Hepatocyte (in vitro differentiated cells): Measurements from ENCODE around the gene RAB21. TPM values are rescaled to one million over a fixed set of nuclear protein-coding genes. Genes with fewer than 3 reads are reported as not detected.

Experiments used
- DNase-seq: peaks from one replicate; pipeline ENCODE4 v3.0.0-alpha.2; 2016; ENCODE audit warnings: low spot score
- H2AFZ ChIP-seq: fragments of 200-600 bp; sonication (generic); 2 replicates; pipeline ENCODE4 v1.6.0; 2016; ENCODE audit warnings: antibody characterized with exemption, mild to moderate bottlenecking
- H3K27ac ChIP-seq: fragments of 200-600 bp; sonication (generic); 2 replicates; pipeline ENCODE4 v1.5.1; 2016; ENCODE audit warnings: mild to moderate bottlenecking
- H3K27me3 ChIP-seq: fragments of 200-600 bp; sonication (generic); 2 replicates; pipeline ENCODE4 v1.6.1; 2016
- H3K36me3 ChIP-seq: fragments of 200-600 bp; sonication (generic); replicated peaks from 2 replicates; pipeline ENCODE4 v1.5.1; 2016; ENCODE audit warnings: low read depth; ENCODE audit not compliant: insufficient read depth
- H3K4me1 ChIP-seq: fragments of 200-600 bp; sonication (generic); 2 replicates; pipeline ENCODE4 v1.5.1; 2016; ENCODE audit warnings: mild to moderate bottlenecking, moderate library complexity; ENCODE audit not compliant: insufficient read depth
- H3K4me2 ChIP-seq: fragments of 200-600 bp; sonication (generic); 2 replicates; pipeline ENCODE4 v1.6.0; 2016
- H3K4me3 ChIP-seq: fragments of 200-600 bp; sonication (generic); 2 replicates; pipeline ENCODE4 v1.5.1; 2016; ENCODE audit warnings: mild to moderate bottlenecking
- H3K79me2 ChIP-seq: fragments of 200-600 bp; sonication (generic); 2 replicates; pipeline ENCODE4 v1.6.0; 2017; ENCODE audit warnings: mild to moderate bottlenecking
- H3K9me2 ChIP-seq: fragments of 200-600 bp; sonication (generic); replicated peaks from 2 replicates; pipeline ENCODE4 v1.6.0; 2017; ENCODE audit warnings: mild to moderate bottlenecking; ENCODE audit not compliant: insufficient read depth
- H3K9me3 ChIP-seq: fragments of 200-600 bp; sonication (generic); 2 replicates; pipeline ENCODE4 v1.5.1; 2016; ENCODE audit warnings: low read depth, mild to moderate bottlenecking
- H4K20me1 ChIP-seq: fragments of 200-600 bp; sonication (generic); 2 replicates; pipeline ENCODE4 v1.6.0; 2016; ENCODE audit warnings: mild to moderate bottlenecking; ENCODE audit not compliant: insufficient read depth, poor library complexity, severe bottlenecking
- CTCF ChIP-seq: fragments of 200-600 bp; sonication (generic); IDR thresholded peaks from 2 replicates; pipeline ENCODE4 v1.5.1; 2016; ENCODE audit warnings: antibody characterized with exemption, mild to moderate bottlenecking; ENCODE audit not compliant: poor library complexity
- EZH2 ChIP-seq: fragments of 200-600 bp; sonication (generic); IDR thresholded peaks from 2 replicates; pipeline ENCODE4 v1.6.1; 2016; ENCODE audit warnings: antibody characterized with exemption, mild to moderate bottlenecking, borderline replicate concordance
- EZH2phosphoT487 ChIP-seq: fragments of 200-600 bp; sonication (generic); IDR thresholded peaks from one replicate; pipeline ENCODE4 v1.6.1; 2018; ENCODE audit warnings: antibody characterized with exemption, mild to moderate bottlenecking, low read depth, moderate library complexity; ENCODE audit not compliant: unreplicated experiment, severe bottlenecking
- WGBS: methylation state at CpG from one replicate; pipeline ENCODE4 v1.1.6; 2016; ENCODE audit warnings: low lambda C conversion rate; ENCODE audit errors: missing lambda C conversion rate; 5-methylcytosine and 5-hydroxymethylcytosine counted together
- polyA plus RNA-seq: library from polyadenylated mRNA; unstranded; fragments of >200 nt; fragmentation: Nextera tagmentation; extraction: Ambion mirVana; gene quantifications from 2 replicates; pipeline ENCODE4 v1.2.1, GENCODE V29; 2016
- total RNA-seq: library from RNA; depleted of rRNA; stranded (reverse); fragments of >200 nt; gene quantifications from 2 replicates; pipeline ENCODE4 v1.2.3, GENCODE V29; 2014

RAB21 gene
- total and polyA plus RNA-seq, 2 experiments from 2014 or later, result 39.2 to 65.0 TPM

- DNase-seq, result no peak
- H4K20me1 ChIP-seq, result no peaks in the 10 kb centered on the region
These were observed 32.9 kb downstream of the RAB21 start for GRCh38 chr12:71787580-71787979.

GRCh38 chr12:71790331-71790730, 35.7 kb downstream of the RAB21 start:
- no peak for DNase-seq
- no peaks in the 10 kb centered on the region for H3K27me3 ChIP-seq
- H3K36me3 ChIP-seq, result no peaks in the 10 kb centered on the region
- no peaks in the 10 kb centered on the region for H3K9me3 ChIP-seq
- TF ChIP-seq CTCF (no peak), EZH2 (no peak), EZH2phosphoT487 (no peak)
- no peaks in the 10 kb centered on the region for H4K20me1 ChIP-seq
- no peak overlapping the region for H3K4me2 ChIP-seq
- no peaks in the 10 kb centered on the region for H3K9me2 ChIP-seq
- no peaks in the 10 kb centered on the region for H3K79me2 ChIP-seq
- H3K27ac ChIP-seq, result no peak overlapping the region
- H3K4me3 ChIP-seq, result no peak overlapping the region
- H2AFZ ChIP-seq, result no peak overlapping the region
- 100% methylated on average over 1 of the region's 1 CpG for WGBS
- H3K4me1 ChIP-seq, result no peaks in the 10 kb centered on the region

More at GRCh38 chr12:71787580-71787979, 32.9 kb downstream of the RAB21 start:
- H3K9me2 ChIP-seq, result no peaks in the 10 kb centered on the region
- no peaks in the 10 kb centered on the region for H3K9me3 ChIP-seq
- H3K36me3 ChIP-seq, result no peaks in the 10 kb centered on the region
- no peak overlapping the region for H3K4me2 ChIP-seq
- no peak overlapping the region for H3K4me3 ChIP-seq
- no peak for TF ChIP-seq EZH2phosphoT487
- TF ChIP-seq EZH2, result no peak
- TF ChIP-seq CTCF, result no peak
- H2AFZ ChIP-seq, result no peak overlapping the region
- H3K27ac ChIP-seq, result no peak overlapping the region
- 81% methylated on average over 1 of the region's 1 CpG for WGBS
- H3K79me2 ChIP-seq, result no peaks in the 10 kb centered on the region
- H3K27me3 ChIP-seq, result no peaks in the 10 kb centered on the region
- H3K4me1 ChIP-seq, result no peaks in the 10 kb centered on the region

DNA sequence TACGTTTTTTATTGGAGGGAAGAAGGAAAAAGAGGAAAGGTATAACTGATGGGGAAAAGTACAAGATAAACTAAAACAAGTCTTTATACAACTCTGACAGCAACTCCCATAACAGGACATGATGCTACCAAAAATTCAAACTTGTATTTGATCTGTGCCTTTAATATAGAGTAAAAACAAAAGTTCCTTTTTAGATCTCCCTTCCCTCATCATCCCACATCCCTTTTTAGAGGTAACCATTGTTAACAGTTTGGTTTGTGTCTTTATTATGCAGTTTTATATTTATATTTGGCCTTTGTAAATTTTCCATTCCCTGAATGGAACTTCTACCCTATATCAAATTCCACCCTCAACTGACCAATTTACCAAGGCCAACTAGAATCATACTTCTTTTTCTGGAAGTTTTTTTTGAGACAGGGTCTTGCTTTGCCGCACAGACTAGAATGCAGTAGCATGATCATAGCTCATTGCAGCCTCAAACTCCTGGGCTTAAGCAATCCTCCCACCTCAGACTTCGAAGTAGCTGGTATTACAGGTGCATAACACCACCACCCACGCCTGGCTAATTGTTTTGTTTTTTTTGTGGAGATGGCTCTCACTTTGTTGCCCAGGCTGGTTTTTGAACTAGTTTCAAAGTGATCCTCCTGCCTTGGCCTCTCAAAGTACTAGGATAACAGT, 36.9 kb downstream of the RAB21 start:
- H3K79me2 ChIP-seq, result no peaks in the 10 kb centered on the region
- no peak for TF ChIP-seq EZH2phosphoT487
- TF ChIP-seq CTCF, result no peak
- TF ChIP-seq EZH2, result no peak
- WGBS, result 95% methylated on average over 4 of the region's 4 CpGs
- H4K20me1 ChIP-seq, result no peaks in the 10 kb centered on the region
- H3K9me3 ChIP-seq, result no peaks in the 10 kb centered on the region
- H3K27ac ChIP-seq, result no peak overlapping the region
- no peaks in the 10 kb centered on the region for H3K4me1 ChIP-seq
- H3K9me2 ChIP-seq, result no peaks in the 10 kb centered on the region
- H3K4me2 ChIP-seq, result no peak overlapping the region
- no peak for DNase-seq
- no peaks in the 10 kb centered on the region for H3K27me3 ChIP-seq
- no peaks in the 10 kb centered on the region for H3K36me3 ChIP-seq
- no peak overlapping the region for H3K4me3 ChIP-seq
- H2AFZ ChIP-seq, result no peak overlapping the region
